Stimulated activated CD8-positive, alpha-beta memory T cell treated with anti-CD3 and anti-CD28 coated beads, Interleukin-15, amount 100 ng/mL, for 24 hours (primary cell): ENCODE measurements around the gene PDE6A.

Experiments used
- DNase-seq: peaks from one replicate; pipeline ENCODE4 v3.0.0-alpha.2; 2020; ENCODE audit warnings: low read depth

The PDE6A gene

DNA sequence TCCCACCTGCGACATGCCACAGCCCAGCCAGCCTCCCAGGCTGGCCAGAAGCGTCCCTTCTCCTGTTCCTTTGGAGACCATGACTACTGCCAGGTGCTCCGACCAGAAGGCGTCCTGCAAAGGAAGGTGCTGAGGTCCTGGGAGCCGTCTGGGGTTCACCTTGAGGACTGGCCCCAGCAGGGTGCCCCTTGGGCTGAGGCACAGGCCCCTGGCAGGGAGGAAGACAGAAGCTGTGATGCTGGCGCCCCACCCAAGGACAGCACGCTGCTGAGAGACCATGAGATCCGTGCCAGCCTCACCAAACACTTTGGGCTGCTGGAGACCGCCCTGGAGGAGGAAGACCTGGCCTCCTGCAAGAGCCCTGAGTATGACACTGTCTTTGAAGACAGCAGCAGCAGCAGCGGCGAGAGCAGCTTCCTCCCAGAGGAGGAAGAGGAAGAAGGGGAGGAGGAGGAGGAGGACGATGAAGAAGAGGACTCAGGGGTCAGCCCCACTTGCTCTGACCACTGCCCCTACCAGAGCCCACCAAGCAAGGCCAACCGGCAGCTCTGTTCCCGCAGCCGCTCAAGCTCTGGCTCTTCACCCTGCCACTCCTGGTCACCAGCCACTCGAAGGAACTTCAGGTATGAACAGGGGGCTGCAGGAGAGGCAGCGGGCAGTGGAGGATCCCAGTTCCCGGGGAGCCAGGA is 108.0 kb downstream of the PDE6A start:
- no peak for DNase-seq

DNA sequence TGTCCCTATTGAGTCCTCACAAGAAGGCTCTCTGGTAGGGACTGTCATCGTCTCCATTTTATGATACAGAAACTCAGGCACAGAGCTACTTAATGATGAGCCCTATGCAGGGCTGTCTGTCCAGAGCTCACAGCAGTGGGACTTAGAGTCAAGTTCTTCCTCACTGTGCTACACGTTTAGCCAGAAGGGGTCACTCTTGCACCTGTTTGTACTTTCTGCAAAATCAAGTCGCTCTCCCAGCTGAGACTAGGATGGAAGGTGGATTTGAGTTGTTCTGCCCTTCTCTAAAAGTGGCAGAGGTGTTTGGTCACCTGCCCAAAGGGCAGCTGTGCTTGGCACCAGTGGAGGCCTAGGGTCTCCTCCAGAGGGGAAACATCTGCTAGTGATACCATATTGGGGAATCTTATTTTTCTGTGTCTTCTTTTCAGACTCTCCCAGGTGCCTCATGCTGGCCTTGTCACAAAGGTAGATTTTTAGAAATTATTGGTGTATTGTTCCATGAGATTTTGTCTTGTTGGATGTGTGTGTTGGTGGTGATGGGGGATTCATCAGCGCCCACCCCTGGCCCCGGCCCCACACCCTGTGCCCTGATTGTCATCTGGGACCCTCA is 110.2 kb downstream of the PDE6A start:
- no peak for DNase-seq

DNA sequence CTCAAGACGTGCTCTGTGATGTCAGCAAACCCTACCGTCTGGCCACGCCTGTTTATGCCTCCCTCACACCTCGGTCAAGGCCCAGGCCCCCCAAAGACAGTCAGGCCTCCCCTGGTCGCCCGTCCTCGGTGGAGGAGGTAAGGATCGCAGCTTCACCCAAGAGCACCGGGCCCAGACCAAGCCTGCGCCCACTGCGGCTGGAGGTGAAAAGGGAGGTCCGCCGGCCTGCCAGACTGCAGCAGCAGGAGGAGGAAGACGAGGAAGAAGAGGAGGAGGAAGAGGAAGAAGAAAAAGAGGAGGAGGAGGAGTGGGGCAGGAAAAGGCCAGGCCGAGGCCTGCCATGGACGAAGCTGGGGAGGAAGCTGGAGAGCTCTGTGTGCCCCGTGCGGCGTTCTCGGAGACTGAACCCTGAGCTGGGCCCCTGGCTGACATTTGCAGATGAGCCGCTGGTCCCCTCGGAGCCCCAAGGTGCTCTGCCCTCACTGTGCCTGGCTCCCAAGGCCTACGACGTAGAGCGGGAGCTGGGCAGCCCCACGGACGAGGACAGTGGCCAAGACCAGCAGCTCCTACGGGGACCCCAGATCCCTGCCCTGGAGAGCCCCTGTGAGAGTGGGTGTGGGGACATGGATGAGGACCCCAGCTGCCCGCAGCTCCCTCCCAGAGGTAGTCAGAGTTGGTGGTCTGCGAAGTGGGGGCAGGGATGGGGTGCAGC is 111.3 kb downstream of the PDE6A start:
- DNase-seq = no peak

DNA sequence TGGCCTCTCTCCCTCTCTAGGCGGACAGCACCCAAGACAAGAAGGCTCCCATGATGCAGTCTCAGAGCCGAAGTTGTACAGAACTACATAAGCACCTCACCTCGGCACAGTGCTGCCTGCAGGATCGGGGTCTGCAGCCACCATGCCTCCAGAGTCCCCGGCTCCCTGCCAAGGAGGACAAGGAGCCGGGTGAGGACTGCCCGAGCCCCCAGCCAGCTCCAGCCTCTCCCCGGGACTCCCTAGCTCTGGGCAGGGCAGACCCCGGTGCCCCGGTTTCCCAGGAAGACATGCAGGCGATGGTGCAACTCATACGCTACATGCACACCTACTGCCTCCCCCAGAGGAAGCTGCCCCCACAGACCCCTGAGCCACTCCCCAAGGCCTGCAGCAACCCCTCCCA is 112.0 kb downstream of the PDE6A start:
- no peak for DNase-seq

DNA sequence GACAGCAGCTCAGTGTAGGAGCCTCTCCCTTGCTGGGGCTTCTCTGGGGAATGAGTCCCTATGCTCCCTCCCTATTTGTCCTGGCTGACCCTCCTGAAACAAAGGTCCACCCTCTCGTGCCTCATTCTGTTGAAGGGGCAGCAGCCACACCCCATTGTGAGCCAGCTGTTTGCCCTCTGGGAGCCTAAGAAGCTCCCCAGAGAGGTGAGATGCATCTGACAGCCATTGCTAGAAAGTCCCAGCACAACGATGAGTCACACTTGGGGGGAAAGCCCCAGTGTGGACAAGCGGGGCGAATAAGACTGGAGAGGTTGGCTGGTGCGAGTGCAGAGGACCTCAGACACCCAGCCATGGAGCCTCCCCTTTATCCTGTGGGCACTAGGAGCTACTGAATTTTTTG is 113.1 kb downstream of the PDE6A start:
- no peak for DNase-seq

DNA sequence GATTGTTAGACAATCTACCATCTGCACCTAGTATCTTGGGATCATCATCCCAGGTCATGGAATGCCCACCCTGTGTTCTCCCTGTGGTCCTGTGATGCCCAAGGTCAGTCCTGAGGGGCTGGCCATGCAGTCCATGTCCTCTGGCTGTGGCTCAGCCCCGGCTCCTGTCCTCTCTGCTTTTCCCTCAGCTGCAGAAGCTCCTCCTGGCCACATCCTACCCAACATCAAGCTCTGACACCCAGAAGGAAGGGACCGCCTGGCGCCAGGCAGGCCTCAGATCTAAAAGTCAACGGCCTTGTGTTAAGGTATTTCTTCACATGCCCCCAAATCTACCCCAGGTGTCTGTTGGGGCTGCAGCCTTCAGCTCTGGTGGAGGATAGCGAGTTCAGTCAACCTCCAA is 114.0 kb downstream of the PDE6A start:
- DNase-seq = no peak

DNA sequence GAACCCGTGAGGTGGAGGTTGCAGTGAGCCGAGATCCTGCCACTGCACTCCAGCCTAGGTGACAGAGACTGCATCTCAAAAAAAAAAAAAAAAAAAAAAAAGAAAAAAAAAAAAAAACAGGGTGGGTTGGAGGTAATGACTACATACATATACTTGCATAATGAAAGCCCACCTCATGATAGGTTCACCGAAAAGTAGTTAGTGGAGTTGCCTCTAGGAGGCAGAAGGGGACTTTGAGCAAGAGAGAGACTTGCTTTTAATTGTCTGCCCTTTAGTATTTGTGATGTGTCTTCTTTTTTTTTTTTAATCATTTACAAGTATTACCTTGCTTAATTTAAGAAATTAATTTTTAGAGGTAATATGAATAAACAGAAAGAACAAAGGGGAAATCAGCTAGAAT is 114.6 kb downstream of the PDE6A start:
- DNase-seq = no peak

DNA sequence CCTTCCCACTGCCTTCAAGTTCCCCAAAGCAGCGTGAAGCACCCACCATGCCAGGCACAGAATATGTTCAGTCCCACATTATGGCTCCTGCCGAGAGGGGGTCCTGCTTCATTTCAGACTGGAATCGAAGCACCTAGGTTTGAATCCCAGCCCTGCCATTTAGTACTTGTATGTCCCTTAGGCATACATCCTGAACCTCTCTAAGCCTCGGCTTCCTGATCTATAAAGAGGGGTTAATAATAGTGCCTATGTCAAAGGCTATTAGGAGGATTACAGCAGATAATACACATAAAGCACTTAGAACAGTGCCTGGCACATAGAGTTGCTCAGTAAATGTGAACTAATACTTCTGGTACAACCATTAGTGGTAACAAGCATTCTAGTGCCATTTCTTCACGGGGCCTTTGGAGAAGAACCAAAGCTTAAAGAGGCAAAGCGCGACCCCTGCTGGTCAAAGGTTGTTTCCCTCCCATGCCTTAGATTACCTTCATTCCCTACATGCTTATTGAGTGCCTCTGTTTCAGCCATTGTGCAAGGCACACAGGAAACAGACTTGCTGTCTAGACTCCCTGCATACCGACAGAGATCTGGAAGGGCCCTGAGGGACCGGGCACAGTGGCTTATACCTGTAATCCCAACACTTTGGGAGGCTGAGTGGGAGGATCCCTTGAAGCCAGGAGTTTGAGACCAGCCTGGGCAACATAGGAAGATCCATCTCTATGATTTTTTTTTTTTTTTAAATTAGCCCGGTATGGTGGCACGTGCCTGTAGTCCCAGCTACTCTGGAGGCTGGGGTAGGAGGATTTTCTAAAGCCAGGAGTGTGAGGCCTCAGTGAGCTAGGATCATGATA is 116.2 kb downstream of the PDE6A start:
- peak; percentile 65 for DNase-seq

DNA sequence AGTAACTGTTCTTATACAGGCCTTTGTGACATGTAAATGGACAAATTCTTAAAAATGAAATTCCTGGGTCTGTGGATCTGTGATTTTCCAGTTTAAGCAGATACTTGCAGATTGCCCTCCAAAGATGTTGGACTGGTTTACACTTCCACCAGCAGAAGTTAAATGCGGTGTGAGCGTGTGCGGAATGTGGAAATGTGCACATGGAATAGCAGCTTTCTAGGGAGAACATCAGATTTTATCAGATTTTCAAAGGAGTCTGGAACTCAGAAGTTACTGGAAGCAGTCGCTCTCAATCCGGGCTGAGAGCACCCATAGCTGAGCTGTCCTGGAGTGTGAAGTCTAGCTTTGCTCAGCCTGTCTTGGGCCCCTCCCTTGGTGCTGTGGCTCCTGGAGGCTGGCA is 117.0 kb downstream of the PDE6A start:
- DNase-seq = no peak

DNA sequence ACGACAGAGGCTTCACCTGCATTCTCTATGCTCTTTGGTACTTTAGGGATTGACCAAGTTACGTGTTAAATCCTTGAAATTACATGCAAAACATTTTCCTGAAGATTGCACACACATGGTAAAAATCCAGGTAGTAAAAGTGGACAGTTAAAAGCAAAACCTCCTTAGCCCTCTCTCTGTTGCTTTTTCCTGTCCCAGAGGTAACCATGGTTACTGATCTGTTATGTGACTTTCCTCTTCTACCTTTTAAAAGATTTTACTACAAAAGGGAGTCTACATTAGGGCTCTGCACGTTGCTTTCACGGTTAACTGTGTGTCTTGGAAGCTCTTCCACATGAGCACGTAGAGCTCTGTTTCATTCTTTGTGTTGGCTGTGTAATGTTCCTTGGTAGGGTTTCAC is 117.5 kb downstream of the PDE6A start:
- no peak for DNase-seq

DNA sequence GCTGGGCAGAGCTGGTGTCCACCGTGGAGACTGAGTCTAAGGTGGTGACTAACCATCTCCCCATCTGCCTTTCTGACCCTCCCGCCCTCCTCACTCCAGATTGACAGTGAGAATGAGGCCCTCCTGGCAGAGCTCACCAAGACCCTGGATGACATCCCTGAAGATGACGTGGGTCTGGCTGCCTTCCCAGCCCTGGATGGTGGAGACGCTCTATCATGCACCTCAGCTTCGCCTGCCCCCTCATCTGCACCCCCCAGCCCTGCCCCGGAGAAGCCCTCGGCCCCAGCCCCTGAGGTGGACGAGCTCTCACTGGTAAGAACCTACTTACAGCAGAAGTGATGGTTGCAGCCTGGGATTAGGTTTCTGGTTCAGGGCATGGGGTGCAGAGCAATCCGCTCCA is 118.0 kb downstream of the PDE6A start:
- DNase-seq = no peak

DNA sequence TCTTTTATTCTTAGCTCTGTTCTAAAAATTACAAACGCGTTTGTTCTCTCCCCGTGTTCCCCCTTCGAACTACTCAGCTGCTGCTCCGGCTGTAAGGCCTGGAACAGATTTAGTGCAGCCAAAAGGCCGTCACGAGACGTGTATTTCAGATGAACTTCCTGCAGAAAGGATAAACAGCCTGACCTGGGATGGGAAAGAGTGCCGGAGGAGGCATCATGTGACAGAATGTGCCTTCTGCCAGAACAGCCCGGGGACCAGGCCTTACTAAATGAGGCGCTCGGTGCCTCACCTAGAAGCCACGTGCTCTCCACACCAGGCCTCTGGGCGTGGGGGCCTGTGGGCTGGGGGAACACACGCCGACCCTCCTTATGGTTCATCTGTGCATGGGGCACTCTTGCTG is 119.7 kb downstream of the PDE6A start:
- DNase-seq = no peak

DNA sequence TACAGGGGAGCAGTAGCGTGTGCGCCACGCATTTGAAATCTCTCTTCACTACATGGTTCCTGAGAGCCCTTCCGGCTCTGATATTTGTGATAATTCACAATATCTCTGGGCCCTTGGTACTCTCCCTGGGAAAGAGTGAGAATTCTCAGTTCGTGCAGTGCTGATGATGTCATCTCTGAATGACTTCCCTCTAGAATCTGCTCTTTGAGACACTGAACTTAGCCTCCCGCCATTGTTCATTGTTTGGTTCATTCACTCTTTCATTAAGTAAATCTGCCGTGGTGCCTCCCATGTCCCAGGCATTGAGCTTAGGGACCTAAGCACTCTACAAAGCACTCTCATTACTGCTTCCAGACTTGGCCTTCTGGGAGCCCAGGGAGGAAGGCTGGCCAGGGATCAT is 120.5 kb downstream of the PDE6A start:
- no peak for DNase-seq

DNA sequence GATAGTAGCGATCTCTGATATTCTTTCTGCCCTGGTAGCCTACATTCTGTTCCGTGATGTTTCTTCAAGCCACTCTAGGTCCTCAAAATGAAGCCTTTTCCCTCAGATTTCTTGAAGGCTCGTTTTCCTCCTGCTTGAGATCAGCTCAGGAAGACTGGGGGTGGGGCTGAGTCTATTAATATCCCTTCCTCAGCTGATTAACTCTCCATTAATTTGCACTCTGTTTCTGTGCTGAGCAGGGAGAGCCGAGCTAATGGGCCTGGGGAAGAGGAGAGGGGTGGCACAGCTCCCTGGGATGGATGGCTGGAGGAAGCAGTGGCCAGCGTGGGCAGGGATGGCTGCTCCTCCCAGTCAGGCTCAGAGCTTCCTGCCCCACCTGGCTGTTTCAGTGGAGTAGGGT is 121.2 kb downstream of the PDE6A start:
- no peak for DNase-seq

DNA sequence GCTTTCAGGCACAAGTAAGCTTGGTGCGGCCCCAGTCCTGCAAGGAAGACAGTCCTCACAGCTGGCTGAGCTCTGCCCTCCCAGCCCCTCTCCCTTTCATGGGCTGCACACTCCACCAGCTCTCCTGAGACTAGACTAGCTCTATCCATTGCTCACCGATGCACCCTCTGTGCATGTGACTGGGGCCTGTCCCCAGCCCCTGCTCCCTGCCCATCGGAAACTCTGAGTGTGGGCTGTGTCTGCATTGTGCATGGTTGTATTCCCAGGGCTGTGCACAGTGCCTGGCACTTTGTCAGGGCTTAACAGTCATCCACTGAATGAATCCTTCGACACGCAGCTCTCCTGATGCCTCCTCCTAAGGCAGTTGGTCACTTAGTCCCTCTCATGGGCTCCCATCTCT is 122.3 kb downstream of the PDE6A start:
- DNase-seq = no peak

DNA sequence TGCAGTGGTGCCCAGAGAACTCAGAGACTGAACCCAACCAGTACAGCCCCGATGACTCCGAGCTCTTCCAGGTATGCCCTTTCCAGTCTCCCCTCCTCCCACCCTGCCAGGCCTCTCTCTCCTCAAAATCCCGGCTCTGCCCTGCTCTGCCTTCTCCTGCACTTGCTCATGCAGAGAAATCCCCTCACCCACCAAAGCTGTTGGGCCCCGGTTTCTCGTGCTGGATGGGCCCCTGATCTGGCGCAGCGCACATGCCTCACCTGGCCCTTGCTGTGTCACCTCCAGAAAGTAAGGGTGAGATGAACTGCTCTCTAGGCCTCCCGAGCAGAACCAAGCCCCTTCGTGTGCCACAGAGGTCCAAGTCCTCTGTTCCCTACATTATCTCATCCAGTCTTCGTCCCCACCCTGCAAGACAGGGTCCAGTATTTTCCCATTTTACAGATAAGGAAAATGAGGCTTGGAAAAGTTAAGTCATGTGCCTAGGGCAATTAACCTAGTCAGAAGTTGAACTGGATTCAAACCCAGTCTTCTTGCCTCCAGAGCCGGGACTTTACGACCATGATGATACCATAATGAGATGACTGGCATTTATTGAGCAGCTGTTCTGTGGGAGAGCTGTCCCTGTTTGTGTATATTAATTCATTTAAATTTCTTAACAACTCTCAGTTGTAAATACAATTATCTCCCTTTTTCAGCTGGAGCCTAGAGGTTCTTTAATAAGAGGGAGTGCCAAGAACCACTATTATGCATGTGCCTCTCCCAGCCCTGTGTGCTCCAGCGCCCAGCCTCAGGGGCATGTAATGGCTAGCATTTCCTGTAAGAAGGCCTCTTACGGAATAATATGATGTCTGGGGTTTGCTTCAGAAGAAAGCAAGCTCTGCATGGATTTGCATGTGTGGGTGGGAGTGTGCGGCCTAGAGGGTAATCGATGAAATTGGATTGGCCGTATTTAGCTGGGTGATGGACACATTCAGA is 123.8 kb downstream of the PDE6A start:
- DNase-seq = no peak

DNA sequence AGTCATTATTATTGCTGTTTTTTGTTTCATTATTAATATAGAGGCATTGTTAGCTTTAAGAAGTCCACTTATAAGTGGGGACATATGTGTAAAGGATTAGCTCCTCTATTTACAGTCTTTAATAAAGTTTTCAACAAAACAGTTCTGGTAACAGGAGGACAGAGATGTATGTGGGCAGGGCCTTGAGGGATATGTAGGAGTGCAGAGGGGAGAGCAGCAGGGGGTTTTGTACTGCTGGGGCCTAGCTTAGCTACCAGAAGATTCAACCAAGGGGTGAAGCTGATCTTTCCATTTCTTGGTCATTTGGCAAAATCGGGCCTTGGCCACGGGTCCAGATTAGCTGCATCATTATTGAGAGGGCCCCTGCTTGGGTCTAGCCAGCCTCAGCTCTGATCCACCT is 124.6 kb downstream of the PDE6A start:
- DNase-seq = no peak

DNA sequence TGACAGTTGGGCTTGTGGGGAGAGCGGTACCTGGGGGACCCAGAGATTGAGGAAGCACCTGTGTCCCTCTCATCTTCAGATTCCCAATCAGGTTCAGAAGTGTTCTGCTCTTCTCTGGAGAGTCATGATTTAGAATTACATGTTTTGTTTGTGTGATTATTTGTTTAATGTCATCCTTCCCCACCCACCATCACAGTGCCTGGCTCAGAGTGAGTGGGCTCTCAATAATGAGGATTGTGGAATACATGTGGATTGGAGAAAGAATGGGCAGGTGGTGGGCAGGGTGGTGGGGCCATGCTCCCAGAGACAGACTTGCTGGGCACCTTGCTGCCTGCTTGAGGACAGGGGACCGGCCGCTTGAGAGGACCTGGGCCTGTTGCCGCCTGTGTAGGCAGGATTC is 126.5 kb downstream of the PDE6A start:
- no peak for DNase-seq

DNA sequence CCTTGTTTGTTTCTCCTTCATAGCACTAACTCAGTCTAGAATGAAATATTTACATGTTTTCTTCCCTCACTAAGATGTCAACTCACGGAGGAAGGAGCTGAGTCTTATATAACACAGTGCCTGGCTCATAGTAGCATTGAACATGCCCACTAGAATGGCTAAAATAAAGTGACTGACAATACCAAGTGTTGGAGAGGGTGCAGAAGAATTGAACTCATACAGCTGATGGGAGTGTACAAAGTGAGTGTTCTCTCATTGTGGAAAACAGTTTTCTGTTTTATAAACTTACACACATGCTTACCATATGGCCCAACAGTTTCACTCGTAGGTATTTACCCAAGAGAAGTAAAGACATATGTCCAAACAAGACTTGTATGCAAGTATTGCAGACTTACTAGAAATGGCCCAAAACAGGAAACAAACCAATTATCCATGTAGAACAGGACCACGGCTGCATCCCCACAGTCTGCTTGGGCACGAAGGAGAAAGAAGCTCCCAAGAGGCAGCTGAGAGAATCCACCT is 127.0 kb downstream of the PDE6A start:
- DNase-seq = no peak

DNA sequence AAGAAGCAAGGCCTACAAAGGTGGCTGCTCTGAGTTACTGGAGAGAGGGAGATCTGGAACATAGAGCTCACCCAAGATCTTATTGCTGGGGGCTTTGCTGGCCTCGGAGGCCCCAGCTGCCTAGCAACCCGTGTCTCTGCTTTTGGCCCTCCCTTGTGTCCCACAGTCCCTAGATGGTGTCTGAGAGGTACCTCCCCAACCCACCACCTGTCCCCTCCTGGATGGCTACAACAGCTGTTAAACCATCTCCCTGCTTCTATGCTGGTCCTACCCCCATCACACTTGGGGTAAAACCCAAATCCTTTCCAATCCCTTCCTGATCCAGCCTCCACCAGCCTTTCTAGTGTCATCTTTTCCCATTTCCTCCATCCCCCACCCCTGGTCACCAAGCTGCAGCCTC is 127.9 kb downstream of the PDE6A start:
- no peak for DNase-seq

DNA sequence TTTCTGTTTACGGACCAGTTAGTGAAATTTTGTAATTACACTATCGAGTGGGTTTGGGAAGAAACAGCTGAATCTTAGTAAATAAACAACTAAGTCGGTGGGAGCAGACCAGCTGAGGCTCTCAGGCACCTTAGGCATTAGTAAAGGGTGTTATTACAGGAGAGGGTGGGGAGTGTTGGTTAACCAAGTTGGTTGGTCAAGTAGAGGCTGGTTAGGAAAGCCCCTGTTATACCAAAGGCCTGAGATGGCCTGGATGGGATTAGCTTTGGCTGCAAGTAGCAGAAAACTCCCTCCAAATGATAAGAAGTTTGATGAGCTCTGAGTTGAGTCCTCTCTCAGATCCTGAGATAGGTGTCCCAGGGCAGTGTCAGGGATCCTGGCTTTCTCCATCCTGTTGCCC is 133.1 kb downstream of the PDE6A start:
- DNase-seq = no peak
